Esophagus squamous epithelium (tissue), 4 donors: ENCODE results near the gene SLC25A3.

Source experiments
- POLR2A ChIP-seq, 4 donors: fragments of 450-650 bp; IDR thresholded peaks; one replicate each; pipeline ENCODE4 v1.6.1; 2017; ENCODE audit warnings: antibody characterized with exemption in 4 of 4, mild to moderate bottlenecking in 4 of 4, moderate library complexity in 3 of 4
- TF ChIP-seq, protein P1 (sequence below), 6 experiments: fragments of 450-650 bp in 4 of 6; fragments of 200-600 bp in 2 of 6; sonication (generic) in 2 of 6; IDR thresholded peaks; one replicate each; pipeline ENCODE4 v1.5.1; 2016 to 2019; ENCODE audit warnings: antibody characterized with exemption in 6 of 6, mild to moderate bottlenecking in 4 of 6, moderate library complexity in 4 of 6

DNA sequence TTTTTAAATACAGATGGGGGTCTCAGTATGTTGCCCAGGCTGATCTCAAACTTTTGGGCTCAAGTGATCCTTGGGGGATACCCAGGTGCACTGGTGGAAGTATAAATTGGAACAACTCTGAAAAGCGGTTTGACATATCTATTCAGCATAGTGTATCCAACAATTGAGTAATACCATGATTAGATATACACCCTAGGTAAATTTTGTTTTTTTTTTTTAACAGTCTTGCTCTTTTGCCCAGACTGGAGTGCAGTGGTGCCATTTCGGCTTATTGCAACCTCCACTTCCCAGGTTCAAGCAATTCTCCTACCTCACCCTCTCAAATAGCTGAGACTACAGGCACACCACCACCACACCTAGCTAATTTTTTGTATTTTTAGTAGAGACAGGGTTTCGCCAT is 31.6 kb upstream of the SLC25A3 start:
- TF ChIP-seq, protein P1, sequence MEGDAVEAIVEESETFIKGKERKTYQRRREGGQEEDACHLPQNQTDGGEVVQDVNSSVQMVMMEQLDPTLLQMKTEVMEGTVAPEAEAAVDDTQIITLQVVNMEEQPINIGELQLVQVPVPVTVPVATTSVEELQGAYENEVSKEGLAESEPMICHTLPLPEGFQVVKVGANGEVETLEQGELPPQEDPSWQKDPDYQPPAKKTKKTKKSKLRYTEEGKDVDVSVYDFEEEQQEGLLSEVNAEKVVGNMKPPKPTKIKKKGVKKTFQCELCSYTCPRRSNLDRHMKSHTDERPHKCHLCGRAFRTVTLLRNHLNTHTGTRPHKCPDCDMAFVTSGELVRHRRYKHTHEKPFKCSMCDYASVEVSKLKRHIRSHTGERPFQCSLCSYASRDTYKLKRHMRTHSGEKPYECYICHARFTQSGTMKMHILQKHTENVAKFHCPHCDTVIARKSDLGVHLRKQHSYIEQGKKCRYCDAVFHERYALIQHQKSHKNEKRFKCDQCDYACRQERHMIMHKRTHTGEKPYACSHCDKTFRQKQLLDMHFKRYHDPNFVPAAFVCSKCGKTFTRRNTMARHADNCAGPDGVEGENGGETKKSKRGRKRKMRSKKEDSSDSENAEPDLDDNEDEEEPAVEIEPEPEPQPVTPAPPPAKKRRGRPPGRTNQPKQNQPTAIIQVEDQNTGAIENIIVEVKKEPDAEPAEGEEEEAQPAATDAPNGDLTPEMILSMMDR (IDR thresholded peaks at IDR 0.05), result no peak
- TF ChIP-seq POLR2A (IDR thresholded peaks at IDR 0.05), result no peak
